GM19193 (cell line): ENCODE results near the gene RAPGEF4.

ENCODE experiments used
- POLR2A ChIP-seq: IDR thresholded peaks from 4 replicates; pipeline ENCODE4 v1.6.1; 2011; ENCODE audit not compliant: insufficient read depth, insufficient read length; ENCODE audit errors: extremely low read depth

RAPGEF4 gene

GRCh38 chr2:172834881-172835280 lies 99.2 kb downstream of the RAPGEF4 start:
- TF ChIP-seq POLR2A, result no peak

DNA sequence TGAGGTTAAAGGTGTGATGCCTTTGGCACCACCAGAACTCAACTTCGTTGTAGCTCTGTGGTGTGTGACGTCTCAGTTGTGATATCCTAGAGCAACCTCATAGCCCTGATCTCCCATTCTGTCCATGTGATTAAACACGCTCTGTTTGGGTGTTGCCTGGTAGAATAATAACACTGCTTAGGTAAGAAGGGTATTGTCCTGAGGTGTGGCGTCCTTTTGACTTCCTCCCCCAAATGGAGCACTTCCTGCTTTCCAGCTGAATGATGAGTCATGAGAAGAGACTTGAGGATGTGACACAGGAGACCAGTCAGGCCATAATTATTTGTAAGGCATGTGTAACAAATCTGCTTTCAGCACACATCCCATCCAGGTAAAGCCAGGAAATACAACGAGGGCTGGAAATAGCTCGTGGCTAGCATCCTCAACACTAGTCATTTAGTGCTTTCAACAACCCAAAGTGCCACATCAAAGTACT lies 100.7 kb downstream of the RAPGEF4 start:
- TF ChIP-seq POLR2A, result no peak

- no peak for TF ChIP-seq POLR2A
Measured at GRCh38 chr2:172836827-172837226, 101.2 kb downstream of the RAPGEF4 start.

GRCh38 chr2:172839446-172839845 lies 103.8 kb downstream of the RAPGEF4 start:
- TF ChIP-seq POLR2A, result no peak

- TF ChIP-seq POLR2A, result no peak
Measured at GRCh38 chr2:172842511-172843265, 107.0 kb downstream of the RAPGEF4 start.

GRCh38 chr2:172843266-172843582 lies 107.6 kb downstream of the RAPGEF4 start:
- TF ChIP-seq POLR2A, result no peak

DNA sequence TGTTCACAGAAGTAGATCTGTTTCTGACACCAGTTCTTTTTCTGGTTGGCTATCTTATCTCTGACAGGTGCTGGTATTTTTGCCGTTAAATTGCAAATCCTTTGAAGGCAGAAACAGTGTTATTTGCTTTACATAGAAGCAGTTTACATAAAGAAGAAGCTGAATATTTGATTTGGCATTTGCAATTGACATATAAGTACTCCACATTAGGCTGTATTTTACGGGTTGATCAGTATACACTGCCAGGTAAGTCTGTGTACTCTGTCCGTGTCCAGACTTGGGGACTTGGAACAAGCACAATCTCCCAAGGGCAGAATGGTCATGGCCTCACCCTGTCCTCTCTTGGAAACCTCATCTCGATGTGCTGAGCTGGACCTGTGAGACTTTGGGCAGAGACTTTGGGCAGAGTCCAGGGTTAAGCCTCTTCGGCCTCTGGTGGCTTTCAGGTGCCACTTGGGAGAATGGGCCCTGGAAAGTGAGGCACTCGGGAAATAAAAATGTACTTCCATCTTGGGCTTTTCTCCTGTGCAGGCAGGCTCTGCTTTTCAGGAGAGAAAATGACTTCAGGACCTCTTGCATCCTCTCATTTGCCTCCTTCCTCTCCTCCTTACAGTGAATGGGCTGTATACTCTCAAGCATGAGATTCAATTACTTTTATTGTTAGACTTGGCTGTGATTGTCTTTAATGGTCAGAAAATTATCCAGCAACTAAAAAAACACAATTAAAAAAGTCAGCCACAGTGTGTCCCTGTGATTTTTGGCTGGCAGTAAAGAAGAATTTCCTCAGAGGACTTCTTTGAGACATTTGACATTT lies 108.5 kb downstream of the RAPGEF4 start:
- TF ChIP-seq POLR2A, result no peak

- TF ChIP-seq POLR2A, result no peak
Measured at GRCh38 chr2:172845028-172845630, 109.5 kb downstream of the RAPGEF4 start.

DNA sequence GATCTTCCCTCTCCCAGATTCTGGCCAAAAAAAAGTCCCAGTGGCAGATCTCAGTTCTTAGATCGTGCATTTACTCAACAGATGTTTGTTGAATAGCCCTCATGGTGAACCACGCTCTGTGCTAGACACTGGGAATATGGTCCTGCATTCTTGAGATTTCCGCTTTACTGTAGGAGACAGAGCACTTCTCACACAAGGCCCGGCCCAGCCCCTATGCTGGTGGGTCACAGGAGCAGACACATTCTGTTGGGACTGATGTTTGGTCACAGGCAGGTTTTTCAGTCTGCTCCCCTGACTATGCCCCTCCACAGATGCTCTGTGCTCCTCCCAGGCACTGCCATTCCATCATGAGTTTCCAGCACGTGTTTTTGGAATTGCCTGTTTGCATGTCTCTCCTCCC lies 110.9 kb downstream of the RAPGEF4 start:
- no peak for TF ChIP-seq POLR2A

- no peak for TF ChIP-seq POLR2A
Measured at GRCh38 chr2:172847188-172847587, 111.5 kb downstream of the RAPGEF4 start.

GRCh38 chr2:172848519-172848918 lies 112.9 kb downstream of the RAPGEF4 start:
- no peak for TF ChIP-seq POLR2A

DNA sequence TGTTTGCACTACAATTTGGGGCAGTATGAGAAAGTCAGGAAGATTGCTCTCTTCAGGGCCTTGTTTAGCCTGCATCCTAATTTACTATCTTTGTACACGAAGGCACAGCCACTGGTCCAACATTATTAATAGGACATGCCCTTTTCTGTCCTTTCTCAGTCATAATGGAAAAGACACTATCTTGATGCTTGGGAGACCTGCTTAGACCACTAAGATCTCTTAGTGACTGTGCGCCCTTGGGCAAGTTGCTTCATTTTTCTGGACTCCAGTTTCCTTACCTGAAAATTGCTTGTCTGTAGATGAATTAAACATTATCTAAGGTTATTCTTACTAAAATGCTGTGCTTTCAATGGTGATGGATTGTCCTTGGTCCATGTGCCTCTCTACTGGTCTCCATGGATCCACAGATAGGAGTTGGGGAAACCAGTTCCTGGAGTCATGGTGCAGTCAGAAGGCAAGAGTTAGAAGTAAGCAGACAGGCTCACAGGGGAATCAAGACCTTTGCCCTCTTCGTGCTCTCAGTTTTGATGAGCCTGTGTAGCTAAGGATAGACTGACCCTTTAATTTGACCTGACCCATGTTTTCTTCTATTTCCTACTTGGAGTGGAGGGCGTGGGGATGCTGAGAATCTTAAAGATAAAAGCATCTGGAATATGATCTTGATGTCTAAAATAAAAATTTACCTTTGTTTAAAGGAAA lies 114.0 kb downstream of the RAPGEF4 start:
- no peak for TF ChIP-seq POLR2A

DNA sequence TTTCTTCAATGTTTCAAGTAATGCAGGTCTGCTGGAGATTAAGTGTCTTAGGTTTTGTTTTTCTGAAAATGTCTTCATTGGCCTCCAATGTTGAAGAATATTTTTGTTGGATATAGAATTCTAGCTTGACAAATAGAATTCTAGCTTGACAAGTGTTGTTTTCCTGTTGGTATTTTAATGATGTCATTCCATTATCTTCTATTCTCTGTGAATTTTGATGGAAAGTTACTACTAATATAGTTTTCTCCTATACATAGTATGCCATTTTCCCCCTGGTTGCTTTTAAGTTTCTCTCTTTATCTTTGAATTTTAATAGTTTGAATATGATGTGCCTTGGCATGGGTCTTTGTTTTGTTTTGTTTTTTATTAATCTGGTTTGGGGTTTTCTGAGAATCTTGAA lies 119.9 kb downstream of the RAPGEF4 start:
- no peak for TF ChIP-seq POLR2A

GRCh38 chr2:172856606-172857005 lies 121.0 kb downstream of the RAPGEF4 start:
- no peak for TF ChIP-seq POLR2A

GRCh38 chr2:172858473-172858745 lies 122.8 kb downstream of the RAPGEF4 start:
- no peak for TF ChIP-seq POLR2A
